ENCODE measurements around the gene NR4A3.

The NR4A3 gene

DNA sequence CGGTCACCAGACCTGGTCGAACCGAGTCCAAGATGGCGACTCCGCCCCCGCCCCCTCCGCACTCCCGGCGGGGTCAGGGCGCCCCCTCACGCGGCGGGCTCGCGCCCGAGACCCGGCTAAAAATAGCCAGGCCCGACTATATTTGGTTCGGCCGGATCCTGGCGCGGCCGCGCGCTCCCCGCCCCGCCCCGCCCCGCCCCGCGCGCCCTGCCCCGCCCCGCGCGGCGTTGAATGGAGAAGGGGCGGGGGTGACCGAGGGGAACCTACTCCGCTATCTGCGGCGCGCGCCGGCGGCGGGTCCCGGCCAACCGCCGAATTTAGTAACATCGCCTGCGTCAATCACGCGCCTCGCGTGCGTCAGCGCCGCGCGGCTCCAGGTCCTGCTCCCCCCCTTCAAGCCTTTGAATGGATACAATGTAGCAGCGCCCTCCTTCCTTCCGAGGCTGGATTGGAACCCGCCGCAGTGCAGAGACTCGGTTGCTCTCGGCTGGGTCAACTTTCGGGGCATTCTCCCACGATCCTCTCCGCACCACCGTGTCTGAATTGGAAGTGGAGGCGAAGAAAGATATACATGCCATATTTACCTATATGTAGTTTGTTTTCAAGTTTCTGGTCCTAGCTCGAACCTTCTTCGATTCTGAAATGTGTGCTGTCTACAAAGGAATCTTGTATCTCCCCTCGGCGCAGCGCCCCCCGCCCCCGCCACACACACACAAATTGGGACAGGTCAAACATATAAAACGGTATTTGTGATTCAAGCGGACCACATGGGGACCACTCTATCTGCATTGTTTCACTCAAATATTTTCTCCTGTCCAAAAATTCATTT, 1.6 kb upstream of the NR4A3 start:
- TF ChIP-seq EZH2phosphoT487 (IDR thresholded peaks at IDR 0.05; ENCODE audit: borderline replicate concordance): no peak
- TF ChIP-seq, protein P1, sequence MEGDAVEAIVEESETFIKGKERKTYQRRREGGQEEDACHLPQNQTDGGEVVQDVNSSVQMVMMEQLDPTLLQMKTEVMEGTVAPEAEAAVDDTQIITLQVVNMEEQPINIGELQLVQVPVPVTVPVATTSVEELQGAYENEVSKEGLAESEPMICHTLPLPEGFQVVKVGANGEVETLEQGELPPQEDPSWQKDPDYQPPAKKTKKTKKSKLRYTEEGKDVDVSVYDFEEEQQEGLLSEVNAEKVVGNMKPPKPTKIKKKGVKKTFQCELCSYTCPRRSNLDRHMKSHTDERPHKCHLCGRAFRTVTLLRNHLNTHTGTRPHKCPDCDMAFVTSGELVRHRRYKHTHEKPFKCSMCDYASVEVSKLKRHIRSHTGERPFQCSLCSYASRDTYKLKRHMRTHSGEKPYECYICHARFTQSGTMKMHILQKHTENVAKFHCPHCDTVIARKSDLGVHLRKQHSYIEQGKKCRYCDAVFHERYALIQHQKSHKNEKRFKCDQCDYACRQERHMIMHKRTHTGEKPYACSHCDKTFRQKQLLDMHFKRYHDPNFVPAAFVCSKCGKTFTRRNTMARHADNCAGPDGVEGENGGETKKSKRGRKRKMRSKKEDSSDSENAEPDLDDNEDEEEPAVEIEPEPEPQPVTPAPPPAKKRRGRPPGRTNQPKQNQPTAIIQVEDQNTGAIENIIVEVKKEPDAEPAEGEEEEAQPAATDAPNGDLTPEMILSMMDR (conservative IDR thresholded peaks at IDR 0.05; ENCODE audit: low read length): peak; percentile 21; the same call in 1 of the 2 replicates
- H3K4me2 ChIP-seq (ENCODE audit: low read depth, low read length, poor library complexity, severe bottlenecking): peak overlapping the region; percentile 93
- peak overlapping the region; percentile 81 for H3K9ac ChIP-seq (ENCODE audit: low read depth, low read length, poor library complexity, severe bottlenecking)
- H3K27me3 ChIP-seq (ENCODE audit: insufficient read depth, low read length, poor library complexity, severe bottlenecking): peaks cover 4% of the 10 kb centered on the region
- no peaks in the 10 kb centered on the region for H4K20me1 ChIP-seq (ENCODE audit: insufficient read depth, low read length, poor library complexity, severe bottlenecking)
- H3K4me1 ChIP-seq (ENCODE audit: insufficient read depth, low read length, poor library complexity, severe bottlenecking): peaks cover 50% of the 10 kb centered on the region
- H3K79me2 ChIP-seq (ENCODE audit: insufficient read depth, low read length): no peaks in the 10 kb centered on the region; the same call in 1 of the 2 replicates
- H3F3A ChIP-seq (ENCODE audit: low read depth): peaks cover 6% of the 10 kb centered on the region; the same call in 1 of the 2 replicates
- H3K9me3 ChIP-seq (ENCODE audit: insufficient read depth, low read depth, low read length): no peaks in the 10 kb centered on the region
- no peaks in the 10 kb centered on the region for H3K9me2 ChIP-seq (replicated peaks; ENCODE audit: low read depth, low read length)
- H3K36me3 ChIP-seq (ENCODE audit: insufficient read depth, low read length): no peaks in the 10 kb centered on the region
- H3K4me3 ChIP-seq (ENCODE audit: low read length, poor library complexity, severe bottlenecking): peak overlapping the region; percentile 81
- peak overlapping the region; percentile 91 for H2AFZ ChIP-seq (ENCODE audit: low read length)

DNA sequence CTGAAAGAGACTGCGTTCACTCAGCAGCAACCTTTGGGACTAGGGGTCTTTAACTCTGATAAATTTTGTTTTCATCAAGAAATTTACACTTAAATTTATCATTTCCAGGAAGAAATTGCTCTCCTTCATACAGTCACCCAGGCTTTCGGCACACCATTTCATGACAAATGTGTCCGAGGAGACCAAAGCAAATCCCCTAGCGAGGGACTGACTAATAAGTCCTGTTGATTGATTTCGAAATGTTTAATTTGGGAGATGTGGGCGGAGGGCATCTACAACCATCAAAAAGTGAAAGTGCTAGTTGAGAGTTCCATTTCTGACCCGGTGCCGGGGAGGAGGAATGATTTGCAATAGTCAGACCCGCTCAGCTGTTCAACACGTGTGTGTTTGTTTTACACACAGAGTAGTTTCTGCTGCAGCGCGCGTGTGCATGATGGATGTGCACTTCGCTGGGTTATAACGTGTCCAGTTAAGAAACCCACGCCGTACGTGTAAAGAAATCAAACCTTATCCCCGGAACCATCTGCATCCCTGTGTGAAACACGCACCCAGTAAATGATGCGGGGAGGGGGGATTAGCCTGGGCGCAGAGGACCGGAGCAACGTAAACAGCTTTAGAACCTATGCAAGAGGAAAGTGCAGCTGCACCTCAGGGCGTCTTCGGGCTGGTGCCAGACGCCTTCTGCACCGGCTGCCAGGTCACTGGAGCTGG, 845 bp upstream of the NR4A3 start:
- no peak for TF ChIP-seq EZH2phosphoT487 (IDR thresholded peaks at IDR 0.05; ENCODE audit: borderline replicate concordance)
- TF ChIP-seq, protein P1 (conservative IDR thresholded peaks at IDR 0.05; ENCODE audit: low read length): no peak; the same call in 1 of the 2 replicates

DNA sequence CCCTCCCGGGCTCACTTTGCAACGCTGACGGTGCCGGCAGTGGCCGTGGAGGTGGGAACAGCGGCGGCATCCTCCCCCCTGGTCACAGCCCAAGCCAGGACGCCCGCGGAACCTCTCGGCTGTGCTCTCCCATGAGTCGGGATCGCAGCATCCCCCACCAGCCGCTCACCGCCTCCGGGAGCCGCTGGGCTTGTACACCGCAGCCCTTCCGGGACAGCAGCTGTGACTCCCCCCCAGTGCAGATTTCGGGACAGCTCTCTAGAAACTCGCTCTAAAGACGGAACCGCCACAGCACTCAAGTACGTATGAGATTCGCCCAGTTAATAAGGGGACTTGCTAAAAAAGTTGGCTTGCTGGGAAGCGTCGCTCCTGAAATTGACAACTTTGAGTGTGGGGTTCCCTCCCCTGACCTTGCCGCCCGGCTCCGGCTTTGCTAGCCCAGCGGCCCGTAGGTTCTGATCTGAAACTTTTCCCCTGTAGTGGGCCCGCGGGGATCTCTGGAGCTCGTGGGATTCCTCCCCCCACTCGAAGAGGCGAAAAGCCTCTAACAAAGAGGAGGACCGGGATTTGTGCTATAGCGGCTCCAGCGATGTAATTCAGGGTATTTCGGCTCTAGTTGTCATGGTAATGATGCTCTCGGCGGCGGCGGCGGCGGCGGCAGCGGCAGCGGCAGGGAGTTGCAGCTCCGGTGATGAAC, 572 bp downstream of the NR4A3 start:
- no peaks in the 10 kb centered on the region for H3K36me3 ChIP-seq (ENCODE audit: insufficient read depth, low read length)
- H3K9me2 ChIP-seq (replicated peaks; ENCODE audit: low read depth, low read length): no peaks in the 10 kb centered on the region
- H2AFZ ChIP-seq (ENCODE audit: low read length): peak overlapping the region; percentile 76
- peak overlapping the region; percentile 71 for H3K9ac ChIP-seq (ENCODE audit: low read depth, low read length, poor library complexity, severe bottlenecking)
- H3K4me2 ChIP-seq (ENCODE audit: low read depth, low read length, poor library complexity, severe bottlenecking): peak overlapping the region; percentile 93
- H3K79me2 ChIP-seq (ENCODE audit: insufficient read depth, low read length): no peaks in the 10 kb centered on the region; the same call in 1 of the 2 replicates
- H3K9me3 ChIP-seq (ENCODE audit: insufficient read depth, low read depth, low read length): no peaks in the 10 kb centered on the region
- H4K20me1 ChIP-seq (ENCODE audit: insufficient read depth, low read length, poor library complexity, severe bottlenecking): no peaks in the 10 kb centered on the region
- H3K27me3 ChIP-seq (ENCODE audit: insufficient read depth, low read length, poor library complexity, severe bottlenecking): peaks cover 4% of the 10 kb centered on the region
- H3K4me3 ChIP-seq (ENCODE audit: low read length, poor library complexity, severe bottlenecking): peak overlapping the region; percentile 77
- H3F3A ChIP-seq (ENCODE audit: low read depth): peaks cover 9% of the 10 kb centered on the region; the same call in 1 of the 2 replicates
- peaks cover 41% of the 10 kb centered on the region for H3K4me1 ChIP-seq (ENCODE audit: insufficient read depth, low read length, poor library complexity, severe bottlenecking)
- TF ChIP-seq EZH2phosphoT487 (IDR thresholded peaks at IDR 0.05; ENCODE audit: borderline replicate concordance): no peak
- TF ChIP-seq, protein P1 (conservative IDR thresholded peaks at IDR 0.05; ENCODE audit: low read length): no peak

More for the DNA sequence above, 845 bp upstream of the NR4A3 start:
- H3K4me2 ChIP-seq (ENCODE audit: low read depth, low read length, poor library complexity, severe bottlenecking): peak overlapping the region; percentile 93
- no peaks in the 10 kb centered on the region for H3K9me2 ChIP-seq (replicated peaks; ENCODE audit: low read depth, low read length)
- H3K4me1 ChIP-seq (ENCODE audit: insufficient read depth, low read length, poor library complexity, severe bottlenecking): peaks cover 45% of the 10 kb centered on the region
- H3K79me2 ChIP-seq (ENCODE audit: insufficient read depth, low read length): no peaks in the 10 kb centered on the region; the same call in 1 of the 2 replicates
- H3K9ac ChIP-seq (ENCODE audit: low read depth, low read length, poor library complexity, severe bottlenecking): peak overlapping the region; percentile 71
- no peaks in the 10 kb centered on the region for H3K9me3 ChIP-seq (ENCODE audit: insufficient read depth, low read depth, low read length)
- peaks cover 4% of the 10 kb centered on the region for H3K27me3 ChIP-seq (ENCODE audit: insufficient read depth, low read length, poor library complexity, severe bottlenecking)
- H3K4me3 ChIP-seq (ENCODE audit: low read length, poor library complexity, severe bottlenecking): peak overlapping the region; percentile 77
- H3K36me3 ChIP-seq (ENCODE audit: insufficient read depth, low read length): no peaks in the 10 kb centered on the region
- H2AFZ ChIP-seq (ENCODE audit: low read length): peak overlapping the region; percentile 76
- H4K20me1 ChIP-seq (ENCODE audit: insufficient read depth, low read length, poor library complexity, severe bottlenecking): no peaks in the 10 kb centered on the region
- peaks cover 7% of the 10 kb centered on the region; the same call in 1 of the 2 replicates for H3F3A ChIP-seq (ENCODE audit: low read depth)

Measured in Loucy (cell line).